ENCODE results near the gene GREB1L. TPM values are rescaled to one million over a fixed set of nuclear protein-coding genes. Genes with fewer than 3 reads are reported as not detected.

Gene GREB1L
- total RNA-seq, 2 experiments from 2014 or later = not detected

- CTCF ChIA-PET = no interaction called here
- peaks cover 14% of the 10 kb centered on the region for H3K27me3 Mint-ChIP-seq
- no peaks in the 10 kb centered on the region for H3K9me3 Mint-ChIP-seq (ENCODE audit: low read depth)
- no peak for ATAC-seq
- no peak for DNase-seq
- no peak overlapping the region for H3K4me3 Mint-ChIP-seq
- H3K27ac Mint-ChIP-seq = no peak overlapping the region
- no peaks in the 10 kb centered on the region for H3K4me1 Mint-ChIP-seq
- POLR2A ChIA-PET = no interaction called here
- intact Hi-C loops (cut with DNase I, micrococcal nuclease) = loop anchor here in 1 of 2 experiments (10.0 kb wide), 1 partner anchor 46 kb away; the partner anchor contains the start of gene GREB1L
- no peaks in the 10 kb centered on the region for H3K36me3 Mint-ChIP-seq (ENCODE audit: low read depth)
Observed at GRCh38 chr18:21291106-21291505, 49.1 kb downstream of the GREB1L start.

- Mint-ChIP-seq H3K36me3 (ENCODE audit: low read depth) (no peaks in the 10 kb centered on the region), H3K27ac (no peak overlapping the region), H3K4me3 (no peak overlapping the region), H3K27me3 (peaks cover 13% of the 10 kb centered on the region), H3K4me1 (no peaks in the 10 kb centered on the region), H3K9me3 (ENCODE audit: low read depth) (no peaks in the 10 kb centered on the region)
- DNase-seq = no peak
- intact Hi-C loops (cut with DNase I, micrococcal nuclease) = loop anchor here in 1 of 2 experiments (10.0 kb wide), 1 partner anchor 49 kb away; the partner anchor contains the start of gene GREB1L
- POLR2A ChIA-PET = no interaction called here
- CTCF ChIA-PET = no interaction called here
- ATAC-seq = no peak
Observed at GRCh38 chr18:21293479-21293878, 51.4 kb downstream of the GREB1L start.

- DNase-seq (no peak), ATAC-seq (no peak)
- Mint-ChIP-seq H3K36me3 (ENCODE audit: low read depth) (no peaks in the 10 kb centered on the region), H3K27me3 (peaks cover 13% of the 10 kb centered on the region), H3K27ac (no peak overlapping the region), H3K9me3 (ENCODE audit: low read depth) (no peaks in the 10 kb centered on the region), H3K4me3 (no peak overlapping the region), H3K4me1 (no peaks in the 10 kb centered on the region)
- intact Hi-C loops (cut with DNase I, micrococcal nuclease) = loop anchor here in 1 of 2 experiments (10.0 kb wide), 1 partner anchor 50 kb away; the partner anchor contains the start of gene GREB1L
- POLR2A ChIA-PET = no interaction called here
- CTCF ChIA-PET = no interaction called here
Observed at GRCh38 chr18:21295101-21295500, 53.1 kb downstream of the GREB1L start.

GRCh38 chr18:21296045-21296444 lies 54.0 kb downstream of the GREB1L start:
- no peaks in the 10 kb centered on the region for H3K36me3 Mint-ChIP-seq (ENCODE audit: low read depth)
- intact Hi-C loops (cut with DNase I, micrococcal nuclease) = loop anchor here in 1 of 2 experiments (10.0 kb wide), 1 partner anchor 51 kb away; the partner anchor contains the start of gene GREB1L
- no peaks in the 10 kb centered on the region for H3K4me1 Mint-ChIP-seq
- POLR2A ChIA-PET = no interaction called here
- no peak overlapping the region for H3K27ac Mint-ChIP-seq
- peaks cover 14% of the 10 kb centered on the region for H3K27me3 Mint-ChIP-seq
- CTCF ChIA-PET = no interaction called here
- H3K9me3 Mint-ChIP-seq (ENCODE audit: low read depth) = no peaks in the 10 kb centered on the region
- no peak for ATAC-seq
- no peak for DNase-seq
- no peak overlapping the region for H3K4me3 Mint-ChIP-seq

- no peaks in the 10 kb centered on the region for H3K9me3 Mint-ChIP-seq (ENCODE audit: low read depth)
- no peak for ATAC-seq
- POLR2A ChIA-PET = no interaction called here
- H3K36me3 Mint-ChIP-seq (ENCODE audit: low read depth) = no peaks in the 10 kb centered on the region
- no peaks in the 10 kb centered on the region for H3K4me1 Mint-ChIP-seq
- no peak overlapping the region for H3K27ac Mint-ChIP-seq
- intact Hi-C loops (cut with DNase I, micrococcal nuclease) = loop anchor here in 1 of 2 experiments (10.0 kb wide), 1 partner anchor 54 kb away; the partner anchor contains the start of gene GREB1L
- peaks cover 10% of the 10 kb centered on the region for H3K27me3 Mint-ChIP-seq
- no peak overlapping the region for H3K4me3 Mint-ChIP-seq
- DNase-seq = no peak
- CTCF ChIA-PET = no interaction called here
Observed at GRCh38 chr18:21298351-21298750, 56.3 kb downstream of the GREB1L start.

- Mint-ChIP-seq H3K27me3 (peaks cover 10% of the 10 kb centered on the region), H3K27ac (no peak overlapping the region)
- CTCF ChIA-PET = no interaction called here
Observed at GRCh38 chr18:21300035-21300907, 58.2 kb downstream of the GREB1L start.

GRCh38 chr18:21300908-21301200 lies 58.8 kb downstream of the GREB1L start:
- peaks cover 16% of the 10 kb centered on the region for H3K27me3 Mint-ChIP-seq
- H3K9me3 Mint-ChIP-seq (ENCODE audit: low read depth) = no peaks in the 10 kb centered on the region
- ChIA-PET CTCF (no interaction called here), POLR2A (no interaction called here)
- ATAC-seq = no peak
- no peak for DNase-seq
- intact Hi-C loops (cut with DNase I, micrococcal nuclease) = loop anchor here in 1 of 2 experiments (5.0 kb wide), 1 partner anchor 104 kb away; no protein-coding TSS in a partner anchor
- no peaks in the 10 kb centered on the region for H3K36me3 Mint-ChIP-seq (ENCODE audit: low read depth)
- H3K27ac Mint-ChIP-seq = no peak overlapping the region
- H3K4me3 Mint-ChIP-seq = no peak overlapping the region
- no peaks in the 10 kb centered on the region for H3K4me1 Mint-ChIP-seq

More at GRCh38 chr18:21300035-21300907, 58.2 kb downstream of the GREB1L start:
- H3K4me3 Mint-ChIP-seq = no peak overlapping the region
- H3K4me1 Mint-ChIP-seq = no peaks in the 10 kb centered on the region
- no peak for ATAC-seq
- H3K36me3 Mint-ChIP-seq (ENCODE audit: low read depth) = no peaks in the 10 kb centered on the region
- POLR2A ChIA-PET = no interaction called here
- DNase-seq = no peak
- intact Hi-C loops (cut with DNase I, micrococcal nuclease) = loop anchor here in 1 of 2 experiments (5.0 kb wide), 1 partner anchor 103 kb away; no protein-coding TSS in a partner anchor
- H3K9me3 Mint-ChIP-seq (ENCODE audit: low read depth) = no peaks in the 10 kb centered on the region

GRCh38 chr18:21303445-21303844 lies 61.4 kb downstream of the GREB1L start:
- POLR2A ChIA-PET = no interaction called here
- Mint-ChIP-seq H3K27ac (no peak overlapping the region), H3K4me3 (no peak overlapping the region), H3K9me3 (ENCODE audit: low read depth) (no peaks in the 10 kb centered on the region), H3K36me3 (ENCODE audit: low read depth) (no peaks in the 10 kb centered on the region), H3K4me1 (no peaks in the 10 kb centered on the region), H3K27me3 (peaks cover 17% of the 10 kb centered on the region)
- intact Hi-C loops (cut with DNase I, micrococcal nuclease) = loop anchor here in 1 of 2 experiments (5.0 kb wide), 1 partner anchor 106 kb away; no protein-coding TSS in a partner anchor
- DNase-seq (no peak), ATAC-seq (no peak)
- CTCF ChIA-PET = no interaction called here

- Mint-ChIP-seq H3K27me3 (peaks cover 20% of the 10 kb centered on the region), H3K4me1 (no peaks in the 10 kb centered on the region), H3K27ac (no peak overlapping the region), H3K4me3 (no peak overlapping the region), H3K36me3 (ENCODE audit: low read depth) (no peaks in the 10 kb centered on the region), H3K9me3 (ENCODE audit: low read depth) (no peaks in the 10 kb centered on the region)
- intact Hi-C loops (cut with DNase I, micrococcal nuclease) = loop anchor here in 1 of 2 experiments (5.0 kb wide), 1 partner anchor 107 kb away; no protein-coding TSS in a partner anchor
- POLR2A ChIA-PET = no interaction called here
- CTCF ChIA-PET = no interaction called here
- ATAC-seq = no peak
- DNase-seq = no peak
Observed at GRCh38 chr18:21303895-21304294, 61.9 kb downstream of the GREB1L start.

GRCh38 chr18:21305621-21306020 lies 63.6 kb downstream of the GREB1L start:
- ChIA-PET POLR2A (no interaction called here), CTCF (no interaction called here)
- ATAC-seq (no peak), DNase-seq (no peak)
- intact Hi-C loops (cut with DNase I, micrococcal nuclease) = no loop called here
- Mint-ChIP-seq H3K36me3 (ENCODE audit: low read depth) (no peaks in the 10 kb centered on the region), H3K4me3 (no peak overlapping the region), H3K27ac (no peak overlapping the region), H3K4me1 (no peaks in the 10 kb centered on the region), H3K9me3 (ENCODE audit: low read depth) (no peaks in the 10 kb centered on the region), H3K27me3 (peaks cover 18% of the 10 kb centered on the region)

GRCh38 chr18:21306368-21306767 lies 64.3 kb downstream of the GREB1L start:
- intact Hi-C loops (cut with DNase I, micrococcal nuclease) = no loop called here
- Mint-ChIP-seq H3K4me3 (no peak overlapping the region), H3K27ac (no peak overlapping the region), H3K9me3 (ENCODE audit: low read depth) (no peaks in the 10 kb centered on the region), H3K27me3 (peaks cover 18% of the 10 kb centered on the region), H3K4me1 (no peaks in the 10 kb centered on the region), H3K36me3 (ENCODE audit: low read depth) (no peaks in the 10 kb centered on the region)
- ATAC-seq (no peak), DNase-seq (no peak)
- POLR2A ChIA-PET = no interaction called here
- CTCF ChIA-PET = no interaction called here

GRCh38 chr18:21307578-21307977 lies 65.5 kb downstream of the GREB1L start:
- no peak overlapping the region for H3K4me3 Mint-ChIP-seq
- H3K9me3 Mint-ChIP-seq (ENCODE audit: low read depth) = no peaks in the 10 kb centered on the region
- intact Hi-C loops (cut with DNase I, micrococcal nuclease) = no loop called here
- no peak for DNase-seq
- CTCF ChIA-PET = no interaction called here
- H3K36me3 Mint-ChIP-seq (ENCODE audit: low read depth) = no peaks in the 10 kb centered on the region
- POLR2A ChIA-PET = no interaction called here
- peaks cover 15% of the 10 kb centered on the region for H3K27me3 Mint-ChIP-seq
- ATAC-seq = no peak
- no peak overlapping the region for H3K27ac Mint-ChIP-seq
- H3K4me1 Mint-ChIP-seq = no peaks in the 10 kb centered on the region
